Stimulated activated CD8-positive, alpha-beta memory T cell treated with anti-CD3 and anti-CD28 coated beads, Interleukin-7, amount 100 ng/mL, for 1 hour (primary cell): ENCODE results near the gene ADCK1.
"Not testable (repeated sequence)": the region's sequence is repeated elsewhere in the genome, so short reads cannot be mapped to it uniquely, and the experiment has no call there.

ENCODE experiments used
- DNase-seq, 2 donors: peaks; one replicate each; pipeline ENCODE4 v3.0.0-alpha.2; 2020; ENCODE audit warnings: low read depth in 2 of 2

Gene ADCK1

DNA sequence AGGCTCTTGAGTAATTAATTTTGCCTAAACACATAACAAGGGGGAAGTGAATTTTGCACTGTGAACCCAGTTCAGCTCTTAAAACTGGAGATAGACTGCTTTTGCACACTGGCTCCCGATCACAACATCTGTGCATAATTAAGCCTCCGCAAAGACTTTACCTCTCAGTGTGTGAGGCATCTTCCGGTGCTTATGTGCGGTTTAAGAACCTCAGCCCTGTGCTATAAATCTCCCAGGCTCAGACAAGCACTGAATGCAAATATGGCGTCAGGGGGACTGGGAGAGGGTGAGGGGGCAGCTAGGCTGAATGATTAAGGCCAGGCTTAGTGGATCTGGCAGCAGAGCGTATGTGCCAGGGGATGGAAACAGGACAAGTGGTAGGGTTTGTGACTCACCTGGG, 103.3 kb downstream of the ADCK1 start:
- no peak for DNase-seq

DNA sequence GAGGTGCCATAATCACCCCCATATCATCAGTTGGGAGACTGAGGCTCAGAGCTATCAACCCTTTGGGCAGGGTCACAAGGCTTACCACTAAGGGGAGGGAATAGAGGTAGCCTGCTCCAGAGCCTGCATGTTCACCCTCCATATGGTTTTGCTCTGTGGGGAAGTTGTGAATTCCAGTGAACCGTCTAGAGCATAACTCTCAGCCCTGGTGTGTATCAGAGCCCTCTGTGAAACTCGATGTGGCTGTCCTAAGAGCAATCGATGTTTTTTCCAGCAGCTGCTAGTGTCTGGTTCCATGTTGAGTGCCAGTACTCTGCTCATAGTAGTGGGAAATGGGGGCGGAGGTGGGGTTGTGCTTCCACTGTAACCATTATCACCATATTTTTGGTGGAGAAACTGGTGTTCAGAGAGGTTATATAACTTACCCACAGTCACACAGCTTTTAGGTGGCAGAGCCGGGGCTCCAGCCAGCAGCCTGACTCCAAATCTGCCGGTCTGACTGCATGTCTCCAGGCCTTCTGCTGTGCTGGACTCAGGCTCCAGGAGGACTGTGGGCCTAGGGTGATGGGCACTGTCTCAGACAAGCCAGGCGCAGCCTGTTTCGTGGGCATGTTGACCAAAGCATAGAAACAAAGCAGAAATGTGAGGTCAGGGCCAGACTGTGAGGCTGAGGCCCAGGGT, 104.2 kb downstream of the ADCK1 start:
- DNase-seq: no peak

DNA sequence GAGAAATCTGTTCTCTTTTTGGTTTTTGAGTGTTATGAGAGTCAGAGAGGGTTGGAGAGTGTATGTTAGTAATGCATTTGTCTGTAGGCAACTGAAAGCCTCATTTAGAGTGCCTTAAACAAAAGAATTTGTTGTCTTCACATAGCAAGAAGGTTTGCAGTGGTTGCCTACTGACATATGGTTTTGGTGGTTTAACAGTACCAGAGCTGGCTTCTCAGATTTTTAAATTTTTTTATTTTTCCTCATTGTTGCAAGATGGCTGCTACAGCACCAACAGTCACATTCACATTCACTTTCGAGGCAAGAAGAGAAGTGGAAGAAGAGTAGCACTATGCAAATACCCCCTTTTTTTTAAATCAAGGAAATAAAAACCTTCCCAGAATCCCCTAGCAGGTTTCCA, 106.5 kb downstream of the ADCK1 start:
- DNase-seq: no peak

DNA sequence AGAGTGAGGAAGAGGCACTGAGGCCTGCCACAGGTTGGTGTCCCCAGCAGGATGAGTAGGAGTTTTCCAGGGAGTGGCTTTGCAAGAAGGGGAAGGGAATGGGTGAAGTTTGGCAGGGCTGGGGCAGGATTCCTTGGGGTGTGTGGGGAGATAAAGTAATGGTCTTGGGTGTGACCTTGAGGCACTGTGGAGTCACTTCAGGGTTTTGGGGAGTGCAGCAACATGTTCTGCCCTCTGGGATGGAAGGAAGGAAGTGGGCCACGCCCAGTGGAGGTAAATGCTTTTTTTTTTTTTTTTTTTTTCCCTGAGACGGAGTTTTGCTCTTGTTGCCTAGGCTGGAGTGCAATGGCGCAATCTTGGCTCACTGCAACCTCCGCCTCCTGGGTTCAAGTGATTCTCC, 108.9 kb downstream of the ADCK1 start:
- no peak for DNase-seq

DNA sequence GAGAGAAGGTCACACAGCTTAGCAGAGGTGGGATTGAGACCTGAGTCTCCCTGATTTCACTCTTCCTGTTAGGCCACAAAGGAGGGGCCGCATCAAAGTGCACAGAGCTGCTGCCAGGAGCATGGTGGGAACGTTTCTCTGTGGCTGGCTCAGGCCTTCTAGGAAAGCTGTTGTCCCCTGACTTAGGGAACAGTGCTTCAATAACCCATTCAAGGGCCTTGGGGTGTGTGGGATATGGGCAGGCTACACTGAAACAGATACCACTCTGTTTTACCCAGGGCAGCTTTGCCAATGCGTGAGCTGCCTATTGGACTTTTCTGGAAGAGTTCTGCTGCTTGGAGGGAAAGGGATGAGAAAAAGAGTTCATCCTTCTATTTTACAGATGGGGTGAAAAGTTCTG, 110.0 kb downstream of the ADCK1 start:
- DNase-seq: no peak

DNA sequence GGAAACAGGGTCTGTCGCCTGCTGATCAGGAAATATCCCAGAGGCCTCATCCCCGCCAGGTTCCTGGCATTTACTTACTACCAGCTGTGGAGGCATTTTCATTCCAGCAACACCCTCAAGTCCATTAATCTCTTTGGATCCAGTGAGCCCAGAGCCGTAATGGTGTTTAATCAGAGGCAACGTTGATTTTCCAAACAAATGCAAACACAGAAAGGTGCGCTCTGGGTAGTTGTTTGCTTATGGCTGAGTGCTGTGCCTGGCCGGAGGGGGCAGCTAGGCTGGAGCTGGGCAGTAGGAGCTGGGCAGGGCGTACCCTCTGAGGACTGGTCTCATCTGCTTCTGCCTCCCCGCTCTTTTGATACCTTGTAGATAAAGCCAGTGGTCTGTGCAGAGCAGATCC, 110.6 kb downstream of the ADCK1 start:
- DNase-seq: no peak

DNA sequence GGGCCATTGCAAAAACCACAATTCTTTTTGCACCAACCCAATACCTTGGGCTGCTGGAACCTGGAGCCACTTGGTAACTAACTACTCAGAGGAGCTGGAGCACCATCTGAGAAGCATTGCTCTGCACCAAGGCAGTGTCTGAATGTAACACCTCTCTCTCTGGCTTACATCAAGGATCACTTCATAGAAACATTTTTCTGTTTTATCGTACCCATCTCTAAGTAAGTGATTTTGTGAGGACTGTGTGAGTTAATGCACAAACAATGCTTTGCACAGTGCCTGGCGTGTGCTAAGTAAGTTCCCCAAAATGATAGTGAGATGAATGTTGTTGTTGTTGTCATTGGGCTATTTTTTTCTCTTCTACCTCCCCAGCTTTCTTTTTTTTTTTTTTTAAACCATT, 111.4 kb downstream of the ADCK1 start:
- DNase-seq: no peak

DNA sequence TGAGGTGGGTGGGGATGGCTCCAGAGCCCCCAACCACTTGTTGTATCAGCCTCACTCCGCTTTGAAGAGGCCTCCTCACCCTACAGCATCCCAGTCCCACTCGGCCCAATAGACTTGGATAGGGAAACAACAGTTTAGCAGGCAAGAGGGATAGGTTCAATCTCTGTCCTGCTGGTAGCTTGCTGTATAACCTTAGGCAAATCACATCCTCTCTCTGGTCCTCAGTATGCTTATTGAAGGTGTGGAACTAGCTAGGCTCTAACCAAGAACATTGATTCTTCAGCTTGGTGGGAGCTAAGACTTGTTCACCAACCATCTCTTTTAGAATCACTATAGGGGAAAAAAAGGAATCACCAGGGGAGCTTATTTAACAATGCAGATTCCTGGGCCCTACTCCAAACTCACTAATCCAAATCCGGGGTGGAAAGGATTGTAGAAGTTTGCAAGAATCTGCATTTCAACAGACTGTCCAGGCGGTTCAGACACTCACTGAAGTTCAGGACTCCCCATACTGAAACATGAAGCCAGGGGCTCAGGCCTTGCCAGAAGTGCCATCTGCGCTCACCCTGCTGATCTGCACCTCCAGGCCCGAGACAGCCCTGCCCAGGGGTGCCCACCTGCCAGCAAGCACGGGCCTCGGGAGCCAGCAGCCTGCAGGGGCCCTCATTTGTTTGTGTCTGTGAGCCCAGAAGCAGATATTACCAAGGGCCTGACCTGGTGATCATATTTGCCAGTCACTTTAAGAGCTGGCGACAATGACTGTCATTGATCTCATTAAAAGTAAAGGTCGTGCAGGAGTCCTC, 113.0 kb downstream of the ADCK1 start:
- DNase-seq: no peak

DNA sequence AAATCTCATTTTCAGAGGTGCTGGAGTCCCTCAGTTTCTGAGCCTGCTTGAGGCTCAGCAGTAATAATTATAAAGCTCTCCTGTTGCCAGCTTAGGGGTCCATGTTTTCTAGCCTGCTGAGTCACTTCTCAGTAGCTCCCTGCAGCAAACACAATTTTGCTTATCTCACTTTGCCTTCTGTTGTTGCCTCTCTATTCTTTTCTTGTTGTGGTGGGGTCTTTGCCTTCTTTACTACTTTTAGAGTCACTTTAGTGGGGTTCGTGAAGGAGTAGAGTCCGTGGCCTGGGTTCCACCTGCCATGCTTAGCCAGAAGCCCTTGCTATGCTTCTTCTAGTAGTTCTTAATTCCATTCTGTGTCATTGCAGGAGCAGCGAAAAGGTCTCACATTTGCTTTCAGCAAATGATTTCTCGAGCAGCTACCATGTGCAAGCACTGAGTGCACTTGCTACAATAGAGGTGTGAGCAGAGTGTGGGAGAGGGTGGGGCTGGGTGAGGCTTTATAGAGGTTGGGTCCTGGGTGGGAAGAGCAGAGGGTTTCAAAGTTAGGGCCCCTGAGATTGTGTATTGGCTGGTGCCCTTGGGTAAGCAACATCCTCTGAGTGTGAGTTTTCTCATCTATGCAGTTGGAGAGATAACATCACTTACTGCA, 114.3 kb downstream of the ADCK1 start:
- DNase-seq: no peak

DNA sequence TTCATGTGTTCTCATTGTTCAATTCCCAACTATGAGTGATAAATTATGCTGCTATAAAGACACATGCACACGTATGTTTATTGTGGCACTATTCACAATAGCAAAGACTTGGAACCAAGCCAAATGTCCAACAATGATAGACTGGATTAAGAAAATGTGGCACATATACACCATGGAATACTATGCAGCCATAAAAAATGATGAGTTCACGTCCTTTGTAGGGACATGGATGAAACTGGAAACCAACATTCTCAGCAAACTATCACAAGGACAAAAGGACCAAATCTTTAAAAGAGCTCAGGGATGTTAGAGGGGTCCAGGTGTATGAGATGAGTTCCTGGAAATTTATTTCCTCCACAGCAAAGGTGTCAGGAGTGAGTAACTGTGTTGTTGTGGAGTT, 115.5 kb downstream of the ADCK1 start:
- not testable (repeated sequence) for DNase-seq

DNA sequence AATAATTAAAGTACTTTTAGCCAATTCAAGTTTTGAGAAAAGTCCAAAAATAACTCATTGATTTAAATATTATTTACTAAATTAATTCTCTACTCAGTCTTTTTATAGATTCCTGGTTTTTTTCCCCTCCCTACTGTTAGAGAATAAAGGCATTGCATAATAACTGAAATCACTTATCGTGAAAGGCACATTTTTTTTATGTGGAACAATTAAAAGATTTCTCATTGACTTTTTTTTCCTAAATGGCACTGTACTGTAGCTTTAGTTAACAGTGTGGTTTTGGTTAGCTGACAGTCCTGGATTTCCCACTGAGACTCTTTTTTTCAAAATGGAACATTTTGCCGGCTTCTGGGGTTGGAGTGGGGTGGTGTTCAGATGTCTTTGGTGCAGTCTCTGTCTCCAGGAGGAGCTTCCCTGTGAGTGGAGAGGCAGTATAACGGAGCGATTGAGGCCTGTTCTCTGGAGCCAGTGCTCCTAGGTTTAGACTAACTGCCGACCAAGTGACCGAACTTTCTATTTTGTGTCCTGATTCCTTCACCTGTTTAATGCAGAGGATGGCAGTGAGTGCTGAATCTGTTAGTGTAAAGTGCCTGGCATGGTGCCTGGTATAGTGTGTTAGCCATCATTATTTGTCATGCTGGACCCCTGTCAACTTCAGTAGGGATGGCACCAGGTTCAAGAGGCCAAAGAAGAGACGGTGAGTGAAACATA, 117.7 kb downstream of the ADCK1 start:
- DNase-seq: no peak

DNA sequence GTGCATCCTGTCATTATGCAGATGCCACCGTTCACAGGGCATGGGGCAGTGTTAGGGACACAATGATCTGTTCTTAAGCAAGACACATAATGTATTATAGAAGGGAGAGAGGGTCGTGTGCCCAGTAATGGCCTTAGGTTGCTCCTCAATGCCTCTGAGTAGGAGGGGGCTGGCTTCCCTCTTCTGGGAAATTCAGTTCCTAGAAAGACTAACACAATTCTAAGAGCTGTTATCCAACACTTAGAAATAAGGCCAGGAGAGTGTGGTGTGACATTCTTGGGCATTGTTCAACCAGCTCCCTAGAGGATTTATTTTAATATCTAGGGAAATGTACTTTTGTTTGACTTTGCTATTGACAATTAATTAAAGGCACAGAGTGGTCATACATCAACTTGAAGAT, 118.5 kb downstream of the ADCK1 start:
- no peak for DNase-seq

DNA sequence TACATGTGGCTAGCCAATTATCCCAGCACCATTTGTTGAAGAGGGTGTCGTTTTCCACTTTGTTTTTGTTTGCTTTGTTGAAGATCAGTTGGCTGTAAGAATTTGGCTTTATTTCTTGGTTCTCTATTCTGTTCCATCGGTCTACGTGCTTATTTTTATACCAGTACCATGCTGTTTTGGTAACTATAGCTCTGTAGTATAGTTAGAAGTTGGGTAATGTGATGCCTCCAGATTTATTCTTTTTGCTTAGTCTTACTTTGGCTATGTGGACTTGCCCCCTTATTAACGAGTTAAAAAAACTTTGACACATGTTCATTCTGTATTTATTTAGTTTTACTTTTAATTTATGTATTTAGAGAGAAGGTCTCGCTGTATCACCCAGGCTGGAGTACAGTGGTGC, 120.4 kb downstream of the ADCK1 start:
- no peak for DNase-seq

DNA sequence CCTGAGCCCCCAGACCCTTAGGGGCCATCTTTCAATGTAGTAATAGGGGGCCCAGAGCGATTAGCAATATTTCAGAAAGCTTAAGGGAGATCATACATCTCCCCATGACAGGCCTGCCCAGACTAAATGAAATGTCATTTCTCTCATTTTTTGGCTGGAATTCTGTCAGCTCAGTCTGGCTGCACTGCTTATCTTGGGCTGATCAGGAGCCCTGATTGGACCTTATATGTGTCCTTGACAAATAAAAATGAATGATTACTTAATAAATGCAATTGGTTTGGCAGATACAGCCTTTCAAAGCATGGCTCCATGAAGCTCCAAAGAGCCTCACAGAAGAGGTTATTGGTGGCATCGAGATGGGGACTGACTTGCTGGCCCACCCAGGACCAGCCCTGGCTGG, 121.9 kb downstream of the ADCK1 start:
- DNase-seq: no peak

DNA sequence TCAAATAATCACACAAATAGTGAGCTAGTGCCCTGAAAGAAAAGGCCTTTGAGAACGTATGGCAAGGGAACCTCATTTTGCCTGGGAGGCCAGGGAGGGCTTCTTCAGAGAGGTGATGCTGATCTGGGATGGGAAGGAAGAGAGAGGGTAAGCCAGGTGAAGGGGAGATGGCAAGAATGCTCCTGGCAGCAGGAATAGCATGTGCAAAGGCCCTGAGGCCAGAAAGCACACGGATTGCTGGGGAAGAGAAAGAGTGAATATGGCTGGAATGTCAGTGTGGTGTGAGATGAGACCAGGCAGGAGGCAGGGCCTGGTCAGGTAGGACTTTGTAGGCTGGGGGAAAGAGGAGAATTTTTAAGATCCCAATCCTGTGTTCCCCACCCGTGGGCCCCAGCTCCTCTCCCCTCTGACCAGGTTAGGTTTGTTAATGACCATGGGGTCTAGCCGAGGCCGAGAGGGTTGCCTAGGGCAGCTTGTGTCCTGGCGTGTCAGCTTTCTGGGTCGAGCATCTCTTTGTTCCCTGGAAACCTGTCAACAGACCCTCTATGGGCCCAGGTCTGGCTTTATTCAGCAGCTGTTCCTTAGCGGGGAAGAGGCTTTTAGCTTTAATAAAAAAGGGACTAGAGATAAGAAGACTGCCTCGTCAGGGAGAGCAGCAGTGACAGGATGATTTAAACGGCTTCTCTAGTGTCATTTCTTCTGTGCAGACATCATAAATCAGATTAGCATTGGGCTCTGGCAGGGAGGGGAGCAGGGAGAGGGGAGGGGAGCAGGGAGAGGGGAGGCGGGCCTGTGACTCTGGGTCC, 123.4 kb downstream of the ADCK1 start:
- DNase-seq: no peak

DNA sequence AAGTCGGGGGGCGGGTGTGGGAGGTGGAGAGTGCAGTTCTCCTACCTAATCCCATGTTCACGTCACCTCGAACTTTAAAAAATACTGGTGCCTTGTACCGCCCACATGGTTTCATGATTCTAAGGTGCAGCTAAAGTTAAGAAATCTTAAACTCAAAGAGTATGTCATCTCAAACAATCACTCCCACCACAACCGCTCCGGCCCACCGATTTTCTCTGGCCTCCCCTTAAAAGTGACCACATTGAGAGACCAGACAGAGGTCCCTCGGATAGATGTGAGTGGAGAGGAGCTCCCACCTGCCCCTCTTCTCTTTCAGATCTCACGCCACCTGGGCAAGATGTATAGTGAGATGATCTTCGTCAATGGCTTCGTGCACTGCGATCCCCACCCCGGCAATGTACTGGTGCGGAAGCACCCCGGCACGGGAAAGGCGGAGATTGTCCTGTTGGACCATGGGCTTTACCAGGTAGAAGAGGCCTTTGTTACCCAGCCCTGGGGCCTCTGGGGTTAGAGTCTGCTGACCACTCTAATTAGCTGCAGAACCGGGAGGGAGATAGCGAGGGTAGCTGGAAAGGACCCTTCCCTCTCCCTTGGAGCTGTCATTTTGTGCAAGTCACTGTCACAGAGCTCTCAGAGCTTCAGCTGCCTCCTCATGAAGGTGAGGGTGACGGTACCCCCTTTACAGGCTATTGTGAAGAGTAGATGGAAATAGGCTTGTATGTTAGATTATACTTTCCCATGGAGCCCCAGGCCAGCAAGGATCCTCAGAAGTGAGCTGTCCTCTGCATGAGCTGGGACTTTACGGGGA, 124.4 kb downstream of the ADCK1 start:
- no peak for DNase-seq

DNA sequence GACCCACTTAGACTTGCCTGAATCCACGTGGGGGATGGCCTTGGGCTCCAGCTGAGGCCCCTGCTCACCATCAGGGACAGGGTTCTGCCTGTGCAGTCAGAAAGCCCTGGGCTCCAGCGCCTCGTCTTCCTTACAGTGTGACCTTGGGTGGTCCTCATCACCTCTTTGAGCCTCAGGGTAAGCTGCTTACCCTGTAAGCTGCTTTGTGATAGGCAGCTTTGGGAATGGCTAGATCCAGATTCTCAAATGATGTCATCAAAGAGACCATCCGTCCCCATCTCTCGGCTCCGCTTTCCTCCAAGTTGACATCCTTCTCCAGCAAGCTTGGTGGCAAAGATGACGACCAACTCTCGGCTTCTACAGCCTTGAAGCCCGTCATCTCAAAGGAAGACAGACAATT, 127.0 kb downstream of the ADCK1 start:
- DNase-seq: no peak

DNA sequence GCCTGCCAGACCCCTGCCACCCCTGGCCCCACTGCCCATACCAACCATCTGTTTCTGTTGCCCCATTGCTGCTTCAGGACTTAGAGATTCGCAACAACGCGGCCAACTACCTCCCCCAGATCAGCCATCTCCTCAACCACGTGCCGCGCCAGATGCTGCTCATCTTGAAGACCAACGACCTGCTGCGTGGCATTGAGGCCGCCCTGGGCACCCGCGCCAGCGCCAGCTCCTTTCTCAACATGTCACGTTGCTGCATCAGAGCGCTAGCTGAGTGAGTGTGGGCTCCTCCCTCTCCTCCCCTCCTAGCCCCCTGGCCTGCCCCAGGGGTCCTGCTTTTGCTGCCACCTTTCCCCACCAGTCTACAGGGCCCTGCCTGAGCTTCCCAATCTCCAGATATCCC, 131.5 kb downstream of the ADCK1 start:
- no peak for DNase-seq

DNA sequence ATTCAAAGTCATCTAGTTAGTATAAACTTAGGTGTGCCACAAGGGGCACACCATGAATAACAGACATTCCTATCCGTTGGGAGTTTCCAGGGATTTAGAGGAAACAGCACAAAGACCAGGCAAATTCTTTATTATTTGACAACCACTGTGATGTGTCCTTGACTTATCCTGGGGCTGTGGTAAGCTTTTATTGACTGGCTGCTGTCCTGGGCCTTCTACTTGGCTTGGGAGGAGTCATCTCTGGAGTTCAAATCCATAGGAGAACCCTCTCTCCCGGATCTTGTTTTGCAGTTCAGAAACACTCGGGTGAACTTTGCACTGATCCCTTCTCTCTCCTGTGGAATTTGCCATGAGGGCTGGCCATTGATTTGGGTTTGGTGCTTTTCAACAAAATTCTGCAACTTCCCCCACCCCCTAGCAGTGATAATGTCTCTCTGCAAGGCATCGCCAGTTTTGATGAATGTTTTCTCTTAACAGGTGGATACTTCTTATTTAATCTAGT, 136.3 kb downstream of the ADCK1 start:
- DNase-seq: no peak

DNA sequence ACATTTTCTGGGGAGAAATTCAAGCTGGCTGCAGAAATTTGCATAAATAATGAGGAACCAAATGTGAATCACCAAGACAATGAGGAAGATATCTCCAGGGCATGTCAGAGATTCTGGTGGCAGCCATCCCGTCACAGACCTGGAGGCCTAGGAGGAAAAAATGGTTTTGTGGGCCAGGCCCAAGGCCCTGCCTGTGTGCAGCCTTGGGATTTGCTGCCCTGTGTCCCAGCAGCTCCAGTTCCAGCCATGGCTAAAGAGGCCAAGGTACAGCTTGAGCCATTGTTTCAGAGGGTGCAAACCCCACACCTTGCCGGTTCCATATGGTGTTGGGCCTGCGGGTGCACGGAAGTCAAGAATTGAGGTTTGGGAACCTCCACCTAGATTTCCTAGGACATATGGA, 147.5 kb downstream of the ADCK1 start:
- no peak for DNase-seq
